ENCODE measurements around the gene THOC6.
A peak's percentile ranks its signal among the peaks of the same experiment; 100 is the strongest.

THOC6 gene

GRCh38 chr16:3023669-3024478, at the start of gene THOC6, which contains the start of gene HCFC1R1:
TSS of gene THOC6 (plus strand) at chr16:3024035. CDS start at chr16:3024327, 292 bp downstream.
TSS of gene HCFC1R1 (minus strand) at chr16:3023942. CDS start at chr16:3023941, 1 bp downstream.
- peak; percentile 96 for DNase-seq

DNA sequence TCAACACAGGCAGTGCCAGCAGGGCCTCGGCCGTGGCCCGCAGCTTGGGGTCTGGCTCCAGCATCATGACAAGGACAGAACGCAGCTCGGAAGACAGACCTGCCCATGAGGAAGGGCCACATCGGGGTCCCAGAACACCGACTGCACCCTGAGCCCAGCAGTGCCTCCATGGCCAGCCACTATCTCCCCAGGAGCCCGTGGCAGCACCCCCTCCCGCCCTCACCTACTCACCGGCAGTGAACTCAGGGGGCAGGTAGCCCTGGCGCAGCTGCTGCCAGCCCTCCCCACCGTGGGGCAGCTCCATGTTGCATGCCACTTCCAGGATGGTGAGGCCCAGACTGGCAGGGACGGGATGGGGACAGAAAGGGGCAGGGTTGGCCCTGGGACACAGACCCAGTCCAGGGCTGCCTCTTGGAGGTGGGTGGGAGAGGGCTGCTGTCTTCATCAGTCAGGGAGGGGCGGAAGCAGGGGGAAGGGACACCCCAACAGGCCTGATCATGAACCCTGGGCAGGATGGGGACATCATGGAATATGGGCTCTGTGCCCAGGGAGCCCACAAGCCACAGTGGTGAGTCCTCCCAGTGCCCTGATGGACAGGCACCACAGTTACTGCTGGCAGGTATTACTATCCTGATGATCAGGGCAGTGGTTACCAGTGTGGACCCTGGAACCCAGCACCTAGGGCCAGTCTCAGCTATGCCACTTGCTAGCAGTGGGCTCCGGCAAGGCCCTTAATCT, 49.3 kb upstream of the THOC6 start:
- no peak for DNase-seq

- no peak for DNase-seq
Observed at GRCh38 chr16:2975161-2975795, 48.6 kb upstream of the THOC6 start.

GRCh38 chr16:2976201-2976600, 47.6 kb upstream of the THOC6 start:
- no peak for DNase-seq

DNA sequence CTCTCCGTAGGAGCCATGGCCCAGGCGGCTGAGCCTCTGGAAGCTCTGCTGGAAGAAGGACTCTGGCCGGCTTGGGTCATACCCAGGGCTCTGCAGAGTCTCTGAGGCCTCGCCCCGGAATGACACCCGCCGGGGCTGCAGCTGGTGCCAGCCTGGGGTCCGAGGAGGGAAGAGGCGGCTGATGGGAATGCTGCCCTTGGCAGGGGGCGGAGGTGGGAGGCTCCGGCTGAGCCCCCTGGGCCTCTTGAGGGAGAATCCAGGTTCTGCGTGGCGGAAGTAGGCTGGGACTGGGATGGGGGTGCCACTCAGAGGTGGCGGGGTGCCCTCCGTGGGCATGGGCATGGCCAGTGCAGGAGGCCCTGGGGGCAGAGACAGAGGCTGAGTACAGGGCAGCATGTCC, 47.2 kb upstream of the THOC6 start:
- DNase-seq = no peak

DNA sequence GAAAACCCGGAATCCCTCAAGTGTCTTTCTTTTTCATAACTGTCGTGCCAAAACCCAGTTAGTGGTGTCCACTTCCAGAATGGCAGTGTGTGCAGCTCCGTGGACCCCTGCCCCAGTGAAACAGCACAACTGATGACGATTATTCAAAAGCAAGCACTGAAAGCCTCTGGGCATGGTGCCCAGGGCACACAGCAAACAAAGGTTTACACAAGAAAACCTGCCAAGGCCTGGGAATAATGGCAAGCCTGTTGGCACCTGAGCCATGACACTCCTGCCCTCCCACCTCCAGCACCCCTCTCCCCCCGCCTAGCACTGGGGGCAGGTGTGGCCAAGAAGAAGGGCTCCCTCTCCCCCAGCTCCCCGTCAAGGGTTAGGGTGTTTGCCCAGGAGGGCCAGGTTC, 46.4 kb upstream of the THOC6 start:
- DNase-seq = no peak

GRCh38 chr16:2979669-2980226, 44.1 kb upstream of the THOC6 start:
- DNase-seq = no peak

GRCh38 chr16:2980227-2981176, 43.3 kb upstream of the THOC6 start, which contains the start of gene PKMYT1:
TSS of gene PKMYT1 (minus strand) at chr16:2980446. CDS start at chr16:2979657, 789 bp downstream.
- DNase-seq = peak; percentile 96

- DNase-seq = no peak
Observed at GRCh38 chr16:2981177-2981898, 42.5 kb upstream of the THOC6 start.

GRCh38 chr16:2981899-2982250, 42.0 kb upstream of the THOC6 start:
- DNase-seq = no peak

GRCh38 chr16:2982402-2982801, 41.4 kb upstream of the THOC6 start:
- no peak for DNase-seq

GRCh38 chr16:2983706-2984136, 40.1 kb upstream of the THOC6 start:
- peak; percentile 76 for DNase-seq

GRCh38 chr16:2985462-2985861, 38.4 kb upstream of the THOC6 start:
- DNase-seq = no peak

GRCh38 chr16:2985893-2986355, 37.9 kb upstream of the THOC6 start:
- DNase-seq = no peak

DNA sequence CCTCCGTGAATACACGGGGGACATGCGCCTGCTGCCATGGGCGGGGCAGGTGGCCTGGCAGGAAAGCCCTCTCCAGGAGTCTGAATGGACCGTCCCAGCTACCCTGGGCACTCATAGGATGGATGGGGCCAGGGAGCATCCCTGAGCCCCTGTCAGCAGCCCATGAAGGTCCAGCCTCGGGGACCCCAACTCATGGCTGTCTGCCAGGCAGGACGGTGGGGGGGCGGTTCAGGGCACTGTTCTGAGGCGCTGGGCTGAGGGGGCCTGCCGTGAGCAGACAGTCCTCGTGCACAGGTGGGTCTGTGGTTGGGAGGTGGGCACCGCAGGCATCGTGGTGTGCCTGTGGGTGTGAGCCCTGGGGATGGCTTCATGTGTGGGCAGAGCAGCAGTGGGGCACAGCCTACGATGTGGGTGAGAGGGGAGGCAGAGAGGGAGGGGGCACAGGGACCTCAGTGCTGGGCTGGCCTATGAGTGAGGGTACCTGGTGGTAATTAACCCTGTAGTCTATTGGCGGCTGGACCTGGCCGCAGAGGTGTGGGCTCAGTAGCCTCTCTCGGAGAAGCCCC, 37.1 kb upstream of the THOC6 start:
- DNase-seq = no peak

- no peak for DNase-seq
Observed at GRCh38 chr16:2987286-2987685, 36.5 kb upstream of the THOC6 start.

GRCh38 chr16:2987833-2988232, 36.0 kb upstream of the THOC6 start:
- DNase-seq = no peak

DNA sequence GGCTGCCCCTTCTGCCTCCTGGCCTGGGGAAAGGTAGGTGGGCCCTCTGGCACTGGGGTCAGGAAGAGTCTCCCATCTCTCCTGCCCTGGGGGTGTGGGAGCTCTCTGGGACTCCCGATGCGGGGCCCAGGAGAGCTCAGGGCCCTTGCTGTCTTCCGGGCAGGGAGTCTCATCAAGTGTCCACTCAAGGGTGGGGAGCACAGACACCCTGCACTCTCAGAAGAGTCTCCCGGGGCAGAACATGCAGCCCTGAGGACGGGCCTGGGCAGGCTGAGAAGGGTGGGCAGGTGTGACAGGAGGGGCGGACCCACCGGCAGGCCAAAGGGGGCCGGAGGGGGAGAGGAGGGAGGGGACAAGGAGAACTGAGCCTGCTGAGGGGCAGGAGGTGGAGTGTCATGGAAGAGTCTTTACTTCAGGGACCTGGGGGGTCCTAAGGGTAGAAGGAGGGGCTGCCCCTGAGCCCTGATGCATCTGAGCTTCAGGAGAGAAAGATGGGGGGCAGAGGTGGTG, 35.2 kb upstream of the THOC6 start:
- DNase-seq = no peak

DNA sequence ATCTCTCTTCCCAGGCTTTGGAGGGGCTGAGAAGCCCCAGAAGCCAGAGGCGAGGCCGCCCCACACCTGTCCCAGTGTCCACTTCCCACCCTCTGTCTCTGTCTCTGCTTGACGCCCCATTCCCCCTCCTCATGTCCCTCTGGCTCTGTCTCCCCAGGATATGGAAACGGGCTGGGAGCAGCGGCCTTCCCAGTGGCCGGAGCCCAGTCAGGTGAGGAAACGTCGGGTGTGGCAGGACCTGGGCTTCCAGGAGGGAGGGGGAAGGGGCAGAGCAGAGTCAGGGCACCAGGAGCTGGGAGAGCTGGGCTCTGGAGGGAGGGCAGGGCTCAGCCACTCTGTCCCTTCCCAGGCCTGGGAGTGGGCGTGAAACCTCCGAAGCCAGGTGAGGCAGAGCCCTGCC, 32.9 kb upstream of the THOC6 start:
- DNase-seq = no peak

DNA sequence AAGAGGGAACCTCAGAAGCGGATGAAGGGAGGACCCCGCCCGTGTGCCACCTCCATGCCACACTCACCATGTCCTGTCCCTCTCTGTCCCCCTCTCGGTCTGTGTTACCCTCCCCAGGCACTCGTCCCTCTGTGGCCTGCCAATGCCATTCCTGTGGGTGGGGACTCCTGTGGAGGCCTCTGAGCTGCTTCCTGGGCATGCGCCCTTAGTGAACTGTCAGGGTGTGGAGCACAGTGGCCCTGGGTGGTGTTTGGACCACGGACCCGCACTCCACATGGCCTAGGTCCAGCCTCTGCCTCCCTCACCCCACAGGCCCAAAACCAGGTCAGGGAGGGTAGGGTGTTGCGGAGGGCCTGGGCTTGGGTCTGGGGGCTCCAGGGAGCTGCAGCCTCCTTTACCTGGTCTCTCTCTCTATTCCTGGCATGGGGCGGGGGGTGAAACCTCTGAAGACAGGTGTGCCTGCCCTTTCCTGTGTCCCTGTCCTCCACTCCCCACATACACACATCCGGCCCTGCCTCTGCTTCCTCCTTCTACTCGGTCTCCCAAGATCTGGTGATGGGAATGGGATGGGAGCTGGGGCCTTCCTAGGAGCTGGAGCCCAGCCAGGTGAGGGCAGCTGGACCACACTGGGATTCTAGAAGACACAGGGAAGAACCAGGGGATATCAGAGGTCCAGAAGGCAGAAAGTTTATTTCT, 32.1 kb upstream of the THOC6 start:
- DNase-seq = no peak

Data from activated naive CD4-positive, alpha-beta T cell treated with Interleukin-2 at 50 U/mL for 16 hours (primary cell).